HPDE6-E6E7 (cell line): ENCODE results near the gene RANBP10.
"Not testable (repeated sequence)": the region's sequence is repeated elsewhere in the genome, so short reads cannot be mapped to it uniquely, and the experiment has no call there.

Experiments
- DNase-seq: peaks from one replicate; pipeline ENCODE4 v3.0.0; 2011; ENCODE audit warnings: missing footprints; ENCODE audit errors: extremely low spot score

Gene RANBP10

GRCh38 chr16:67779256-67780014 is 26.9 kb downstream of the RANBP10 start:
- DNase-seq = peak; percentile 90

DNA sequence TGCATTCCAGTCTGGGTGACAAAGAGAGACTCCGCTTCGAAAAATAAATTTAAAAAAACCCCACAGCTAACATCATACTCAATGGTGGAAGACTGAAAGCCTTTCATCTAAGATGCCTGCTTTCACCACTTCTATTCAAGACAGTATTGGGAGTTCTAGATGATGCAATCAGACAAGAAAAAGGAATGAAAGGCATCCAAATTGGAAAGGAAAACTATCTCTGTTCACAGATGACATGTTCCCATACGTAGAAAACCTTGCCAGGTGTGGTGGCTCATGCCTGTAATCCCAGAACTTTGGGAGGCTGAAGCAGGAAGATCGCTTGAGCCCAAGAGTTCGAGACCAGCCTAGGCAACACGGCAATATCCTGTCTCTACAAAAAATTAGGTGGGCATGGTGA is 31.1 kb downstream of the RANBP10 start:
- DNase-seq = no peak

GRCh38 chr16:67774457-67774853 is 31.9 kb downstream of the RANBP10 start:
- DNase-seq = no peak

DNA sequence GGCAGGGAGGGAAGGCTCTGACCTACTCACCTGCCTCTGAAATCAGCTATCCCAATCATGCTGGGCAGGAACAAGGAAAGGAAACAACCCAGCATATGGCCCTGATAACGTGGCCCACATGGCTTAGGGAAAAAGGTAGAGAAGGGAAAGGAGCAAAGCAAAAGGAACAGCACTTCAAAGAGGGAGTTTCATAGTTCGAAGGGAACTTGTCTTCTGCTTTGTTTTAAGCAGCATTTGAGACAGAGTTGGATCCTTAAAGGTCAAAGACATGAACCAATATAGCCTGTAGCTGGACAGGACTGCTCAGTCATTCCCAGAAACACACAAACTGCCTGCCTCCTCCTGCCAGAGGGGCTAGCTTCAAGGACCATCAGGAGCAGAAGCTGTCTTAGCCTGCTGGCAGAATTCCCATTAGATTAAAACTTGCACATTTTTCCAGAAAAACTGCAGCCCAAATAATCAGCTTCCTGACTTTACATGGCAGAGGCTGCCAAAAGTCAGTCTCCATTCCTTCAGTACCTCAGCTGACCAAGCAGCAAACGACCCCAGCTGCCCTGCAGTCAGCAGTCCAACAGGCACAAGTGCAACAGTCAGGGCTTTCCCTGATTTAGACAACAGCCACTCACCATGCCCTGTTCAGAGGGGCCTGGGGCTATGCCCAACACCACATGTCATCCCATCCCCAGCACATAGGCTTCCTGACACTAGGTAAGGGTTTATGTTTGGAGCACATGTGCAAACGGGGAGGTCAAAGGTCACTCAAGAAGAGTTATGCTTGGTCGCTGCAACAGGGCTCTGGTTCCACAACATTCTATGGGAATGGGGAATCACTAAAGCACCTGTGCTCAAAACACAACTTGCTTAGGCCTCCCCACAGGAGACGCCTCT is 32.5 kb downstream of the RANBP10 start:
- no peak for DNase-seq

- no peak for DNase-seq
Observed at GRCh38 chr16:67773099-67773498, 33.3 kb downstream of the RANBP10 start.

- DNase-seq = no peak
Observed at GRCh38 chr16:67770346-67770991, 35.9 kb downstream of the RANBP10 start.

DNA sequence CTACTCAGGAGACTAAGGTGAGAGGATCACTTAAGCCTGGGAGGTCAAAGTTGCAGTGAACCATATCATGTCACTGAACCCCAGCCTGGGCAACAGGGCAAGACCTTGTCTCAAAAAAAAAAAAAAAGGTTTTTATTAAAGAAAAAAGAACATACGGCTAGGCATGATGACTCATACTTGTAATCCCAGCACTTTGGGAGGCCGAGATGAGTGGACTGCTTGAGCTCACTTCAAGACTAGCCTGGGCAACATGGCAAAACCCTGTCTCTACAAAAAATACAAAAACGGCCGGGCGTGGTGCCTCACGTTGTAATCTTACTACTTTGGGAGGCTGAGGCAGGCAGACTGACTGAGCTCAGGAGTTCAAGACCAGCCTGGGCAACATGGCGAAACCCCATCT is 38.4 kb downstream of the RANBP10 start:
- DNase-seq = no peak

DNA sequence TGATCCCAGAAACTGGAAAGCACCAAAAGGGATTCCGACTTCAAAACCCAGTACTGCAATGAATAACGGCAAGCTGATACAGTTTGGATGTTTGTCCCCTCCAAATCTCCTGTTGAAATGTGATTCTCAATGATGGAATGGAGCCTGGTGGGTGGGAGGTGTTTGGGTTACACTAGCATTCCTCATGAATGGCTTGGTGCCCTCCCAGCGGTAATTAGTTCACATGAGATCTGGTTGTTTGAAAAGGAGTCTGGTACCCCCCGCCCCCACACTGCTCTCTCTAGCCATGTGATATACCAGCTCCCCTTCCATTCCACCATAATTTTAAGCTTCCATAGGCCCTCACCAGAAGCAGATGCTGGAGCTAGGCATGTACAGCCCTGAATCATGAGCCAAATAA is 40.1 kb downstream of the RANBP10 start:
- DNase-seq = no peak

- no peak for DNase-seq
Observed at GRCh38 chr16:67764158-67764667, 42.1 kb downstream of the RANBP10 start.

- DNase-seq = no peak
Observed at GRCh38 chr16:67763066-67763465, 43.3 kb downstream of the RANBP10 start.

- DNase-seq = no peak
Observed at GRCh38 chr16:67762385-67762784, 44.0 kb downstream of the RANBP10 start.

GRCh38 chr16:67761924-67762323 is 44.4 kb downstream of the RANBP10 start:
- DNase-seq = no peak

DNA sequence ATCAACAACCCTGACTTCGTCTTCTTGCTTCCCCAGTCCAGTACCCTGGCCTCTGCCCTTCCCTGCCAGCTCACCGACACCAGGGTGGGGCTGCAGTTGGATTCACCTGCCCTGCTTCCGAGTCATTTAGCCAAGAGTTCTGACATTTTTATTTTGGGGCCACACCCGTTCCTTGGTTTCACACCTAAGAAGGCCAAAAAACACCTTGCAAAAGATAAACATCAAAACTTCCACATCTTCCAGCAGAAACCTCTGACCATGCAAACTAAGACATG is 45.5 kb downstream of the RANBP10 start:
- no peak for DNase-seq

DNA sequence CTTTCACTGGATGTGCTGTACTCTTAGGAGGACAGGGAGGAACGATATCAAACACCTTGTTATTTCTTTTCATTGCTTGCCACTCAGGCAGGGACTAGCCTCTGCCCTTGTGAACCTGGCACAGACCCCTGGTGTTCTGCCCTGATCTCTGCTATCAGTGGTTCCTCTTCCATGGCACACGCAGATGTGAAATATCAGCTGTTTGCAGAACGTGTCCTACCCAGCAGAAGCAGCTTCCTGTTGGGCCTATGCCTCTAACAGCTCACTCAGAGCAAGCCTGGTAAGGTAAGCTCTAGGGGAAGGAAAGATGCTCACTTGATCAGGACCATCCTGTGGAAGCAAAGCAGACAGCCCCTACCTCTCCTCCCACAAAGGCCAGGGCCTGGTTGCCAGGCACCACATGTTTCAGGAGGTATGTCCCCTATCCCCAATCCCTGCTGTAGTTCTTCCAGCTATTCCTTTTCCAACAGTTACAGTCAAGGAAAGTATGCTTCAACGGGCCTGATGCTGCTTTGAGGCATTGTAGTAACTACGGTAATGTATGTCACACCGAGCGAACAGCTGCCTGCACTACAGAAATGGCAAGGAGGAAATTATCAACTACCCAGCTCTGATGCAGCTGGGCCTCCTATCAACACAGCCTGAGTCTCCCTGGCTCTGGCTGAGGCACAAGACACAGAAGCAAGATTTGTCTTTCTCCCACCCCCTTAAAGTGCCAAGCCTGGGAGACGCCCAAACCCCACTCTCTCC is 46.0 kb downstream of the RANBP10 start:
- DNase-seq = no peak

DNA sequence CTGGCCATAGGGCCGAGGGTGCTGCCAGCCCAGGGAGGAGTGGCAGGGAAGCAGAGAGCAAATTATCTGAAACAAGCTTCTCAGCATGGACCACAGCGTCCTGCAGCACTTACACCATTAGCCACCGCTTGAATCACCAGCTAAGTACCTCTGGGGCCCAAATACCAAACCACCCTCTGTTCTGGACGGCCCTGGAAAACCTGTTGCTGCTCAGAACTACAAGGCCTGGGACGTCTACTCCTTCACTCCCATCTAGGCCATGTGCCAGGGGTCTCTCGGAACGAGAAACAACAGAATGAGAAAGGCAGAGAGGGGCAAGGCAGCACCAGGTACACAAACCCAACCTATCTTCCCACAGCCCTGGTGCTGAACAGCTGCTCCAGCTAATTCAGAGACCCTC is 47.4 kb downstream of the RANBP10 start:
- no peak for DNase-seq

GRCh38 chr16:67758006-67758405 is 48.4 kb downstream of the RANBP10 start:
- DNase-seq = no peak

DNA sequence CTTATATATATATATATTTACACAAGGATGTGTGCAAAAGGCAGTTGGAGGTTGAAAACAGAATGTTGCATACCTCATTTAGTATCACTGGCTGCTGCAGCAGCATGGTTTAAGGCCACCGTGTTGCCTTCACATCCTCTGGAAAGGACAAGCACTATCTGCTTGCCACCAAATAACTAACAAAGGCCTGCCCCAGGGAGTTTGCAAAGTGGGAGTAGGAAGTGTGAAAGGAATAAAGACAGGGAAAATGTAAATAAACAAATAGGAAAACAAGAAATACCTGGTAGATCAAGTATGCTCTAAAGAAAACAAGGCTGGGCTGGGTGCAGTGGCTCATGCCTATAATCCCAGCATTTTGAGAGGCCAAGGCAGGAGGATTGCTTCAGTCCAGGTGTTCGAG is 53.7 kb downstream of the RANBP10 start:
- no peak for DNase-seq

- DNase-seq = not testable (repeated sequence)
Observed at GRCh38 chr16:67751331-67751730, 55.0 kb downstream of the RANBP10 start.

- DNase-seq = no peak
Observed at GRCh38 chr16:67750466-67750865, 55.9 kb downstream of the RANBP10 start.

- DNase-seq = no peak
Observed at GRCh38 chr16:67749436-67750078, 56.8 kb downstream of the RANBP10 start.

- DNase-seq = peak; percentile 21
Observed at GRCh38 chr16:67748834-67749233, 57.5 kb downstream of the RANBP10 start.
